IMR-90 (cell line): ENCODE data around the gene IL37. TPM values are rescaled to one million over a fixed set of nuclear protein-coding genes. Genes with fewer than 3 reads are reported as not detected.

Experiments
- ATAC-seq: fragments of 200-7000 bp; cut with Tn5 transposase; 2 replicates; pipeline ENCODE4 v1.9.1; 2020; ENCODE audit warnings: low read depth, mild to moderate bottlenecking, moderate library complexity
- BruUV-seq: library from RNA; stranded (reverse); fragments of 400-500 nt; replicated peaks from 2 replicates; lab custom pipeline; 2021; lab: Mats Ljungman, UMichigan
- CTCF ChIA-PET: fragments of 300-600 bp; formaldehyde crosslinking; extraction: SDS; loops from one replicate; lab custom pipeline; 2021; ENCODE audit warnings: antibody characterized with exemption; lab: Yijun Ruan, JAX
- POLR2A ChIA-PET: fragments of 300-600 bp; sonication (Branson Sonifier 250); formaldehyde crosslinking; loops from one replicate; lab custom pipeline; 2022; ENCODE audit warnings: antibody characterized with exemption; ENCODE audit not compliant: unreplicated experiment; lab: Charles Lee
- DNase-seq: peaks from one replicate; pipeline ENCODE4 v3.0.0; 2013
- H2AFZ ChIP-seq: replicated peaks from 2 replicates; pipeline ENCODE3; 2013; ENCODE audit warnings: low read length, mild to moderate bottlenecking; ENCODE audit not compliant: poor library complexity
- H2AK5ac ChIP-seq: 2 replicates; pipeline ENCODE4 v1.6.1; 2013; ENCODE audit warnings: low read depth, low read length, inconsistent platforms
- H2AK9ac ChIP-seq: replicated peaks from 2 replicates; pipeline ENCODE3; 2013; ENCODE audit warnings: mild to moderate bottlenecking, low read depth, low read length, moderate library complexity; ENCODE audit not compliant: poor library complexity
- H2BK120ac ChIP-seq: 2 replicates; pipeline ENCODE4 v1.6.1; 2013; ENCODE audit warnings: low read depth, low read length, inconsistent platforms
- H2BK15ac ChIP-seq: 3 replicates; pipeline ENCODE4 v1.6.1; 2013; ENCODE audit warnings: low read depth, low read length, inconsistent platforms
- H2BK20ac ChIP-seq: 2 replicates; pipeline ENCODE4 v1.6.1; 2013; ENCODE audit warnings: low read depth, mild to moderate bottlenecking, inconsistent platforms, low read length, moderate library complexity
- H2BK5ac ChIP-seq: 2 replicates; pipeline ENCODE4 v1.6.1; 2013; ENCODE audit warnings: mild to moderate bottlenecking, low read depth, low read length, inconsistent platforms; ENCODE audit not compliant: poor library complexity, severe bottlenecking
- H3K14ac ChIP-seq: replicated peaks from 2 replicates; pipeline ENCODE4 v1.6.1; 2013; ENCODE audit warnings: low read depth, low read length, inconsistent platforms
- H3K18ac ChIP-seq: 2 replicates; pipeline ENCODE4 v1.6.1; 2013; ENCODE audit warnings: low read depth, low read length, control low read depth
- H3K23ac ChIP-seq: 2 replicates; pipeline ENCODE4 v1.6.1; 2013; ENCODE audit warnings: low read depth, low read length, inconsistent platforms
- H3K27ac ChIP-seq: 2 replicates; pipeline ENCODE4 v1.5.1; 2013; ENCODE audit warnings: mild to moderate bottlenecking, control low read depth, low read length; ENCODE audit not compliant: insufficient read depth
- H3K27me3 ChIP-seq: 2 replicates; pipeline ENCODE4 v1.6.1; 2013; ENCODE audit warnings: low read length; ENCODE audit not compliant: control insufficient read depth, insufficient read depth
- H3K36me3 ChIP-seq: 2 replicates; pipeline ENCODE4 v1.6.1; 2013; ENCODE audit warnings: low read length, mixed read lengths; ENCODE audit not compliant: control insufficient read depth, insufficient read depth
- H3K4ac ChIP-seq: 2 replicates; pipeline ENCODE4 v1.6.1; 2013; ENCODE audit warnings: low read depth, low read length, inconsistent platforms
- H3K4me1 ChIP-seq: 2 replicates; pipeline ENCODE4 v1.6.1; 2013; ENCODE audit warnings: low read length, mixed read lengths; ENCODE audit not compliant: control insufficient read depth, insufficient read depth
- H3K4me2 ChIP-seq: 2 replicates; pipeline ENCODE4 v1.6.1; 2013; ENCODE audit warnings: low read depth, mild to moderate bottlenecking, control low read depth, low read length, moderate library complexity
- H3K4me3 ChIP-seq: 2 replicates; pipeline ENCODE4 v1.5.1; 2013; ENCODE audit warnings: low read depth, mild to moderate bottlenecking, control low read depth, low read length, moderate library complexity; ENCODE audit not compliant: insufficient read depth
- H3K56ac ChIP-seq: 2 replicates; pipeline ENCODE4 v1.6.1; 2013; ENCODE audit warnings: low read length, inconsistent platforms; ENCODE audit not compliant: insufficient read depth; ENCODE audit errors: extremely low read depth
- H3K79me1 ChIP-seq, 2 experiments: 2 replicates each; pipeline ENCODE4 v1.6.1; 2013; ENCODE audit warnings: low read length in 2 of 2, inconsistent platforms in 1 of 2, low read depth in 1 of 2
- H3K9ac ChIP-seq: 2 replicates; pipeline ENCODE4 v1.6.1; 2013; ENCODE audit warnings: low read depth, low read length, control low read depth
- H3K9me1 ChIP-seq: 2 replicates; pipeline ENCODE4 v1.6.1; 2013; ENCODE audit warnings: low read length, inconsistent platforms; ENCODE audit not compliant: insufficient read depth
- H3K9me3 ChIP-seq: 2 replicates; pipeline ENCODE4 v1.6.1; 2013; ENCODE audit warnings: low read length; ENCODE audit not compliant: control insufficient read depth, insufficient read depth
- H4K20me1 ChIP-seq: 2 replicates; pipeline ENCODE4 v1.6.1; 2013; ENCODE audit warnings: low read length, inconsistent platforms; ENCODE audit not compliant: insufficient read depth
- H4K5ac ChIP-seq: 2 replicates; pipeline ENCODE4 v1.6.1; 2013; ENCODE audit warnings: mild to moderate bottlenecking, low read depth, low read length, control low read depth
- H4K8ac ChIP-seq, 2 experiments: 2 replicates each; pipeline ENCODE4 v1.6.1; 2013; ENCODE audit warnings: low read depth in 2 of 2, low read length in 2 of 2, control low read depth in 1 of 2, inconsistent platforms in 1 of 2
- H4K91ac ChIP-seq: 2 replicates; pipeline ENCODE4 v1.6.1; 2013; ENCODE audit warnings: low read depth, low read length, inconsistent platforms; ENCODE audit not compliant: insufficient read depth
- BHLHE40 ChIP-seq: fragments of 150-350 bp; IDR thresholded peaks from 2 replicates; pipeline ENCODE4 v1.6.1; 2016; ENCODE audit warnings: mild to moderate bottlenecking, low read depth, low read length
- CEBPB ChIP-seq: IDR thresholded peaks from 2 replicates; pipeline ENCODE4 v1.6.1; 2012; ENCODE audit warnings: low read depth, low read length, improper control_type of control experiment
- CHD1 ChIP-seq: IDR thresholded peaks from 2 replicates; pipeline ENCODE4 v1.6.1; 2012; ENCODE audit warnings: low read depth, low read length, improper control_type of control experiment
- ELK1 ChIP-seq: fragments of 150-350 bp; IDR thresholded peaks from 2 replicates; pipeline ENCODE4 v1.6.1; 2016; ENCODE audit warnings: low read depth, mild to moderate bottlenecking, low read length, moderate library complexity, borderline replicate concordance
- FOS ChIP-seq: fragments of 150-350 bp; IDR thresholded peaks from 2 replicates; pipeline ENCODE4 v1.6.1; 2016; ENCODE audit warnings: low read depth, low read length
- MAFK ChIP-seq: IDR thresholded peaks from 2 replicates; pipeline ENCODE4 v1.6.1; 2012; ENCODE audit warnings: low read depth, low read length, improper control_type of control experiment
- MAZ ChIP-seq: IDR thresholded peaks from 2 replicates; pipeline ENCODE4 v1.6.1; 2012; ENCODE audit warnings: low read depth, mild to moderate bottlenecking, low read length, improper control_type of control experiment, moderate library complexity, borderline replicate concordance
- MXI1 ChIP-seq: IDR thresholded peaks from 2 replicates; pipeline ENCODE4 v1.6.1; 2012; ENCODE audit warnings: low read depth, mild to moderate bottlenecking, low read length, moderate library complexity, borderline replicate concordance
- NFE2L2 ChIP-seq: fragments of 150-350 bp; IDR thresholded peaks from 2 replicates; pipeline ENCODE4 v1.6.1; 2016; ENCODE audit warnings: low read depth, mild to moderate bottlenecking, low read length
- POLR2A ChIP-seq: IDR thresholded peaks from 2 replicates; pipeline ENCODE4 v1.6.1; 2012; ENCODE audit warnings: mild to moderate bottlenecking, low read depth, low read length
- RAD21 ChIP-seq: IDR thresholded peaks from 2 replicates; pipeline ENCODE4 v1.6.1; 2012; ENCODE audit warnings: low read length, improper control_type of control experiment
- RCOR1 ChIP-seq: IDR thresholded peaks from 2 replicates; pipeline ENCODE4 v1.6.1; 2012; ENCODE audit warnings: mild to moderate bottlenecking, low read length, improper control_type of control experiment; ENCODE audit not compliant: insufficient replicate concordance
- RFX5 ChIP-seq: IDR thresholded peaks from 2 replicates; pipeline ENCODE4 v1.8.0; 2012; ENCODE audit warnings: low read depth, mild to moderate bottlenecking, low read length, moderate library complexity
- SMC3 ChIP-seq: fragments of 150-350 bp; IDR thresholded peaks from 2 replicates; pipeline ENCODE4 v1.6.1; 2016; ENCODE audit warnings: low read depth, mild to moderate bottlenecking, antibody characterized with exemption, low read length, moderate library complexity
- USF2 ChIP-seq: fragments of 150-350 bp; IDR thresholded peaks from 2 replicates; pipeline ENCODE4 v1.6.1; 2017; ENCODE audit warnings: mild to moderate bottlenecking, antibody characterized with exemption, low read length, low read depth
- WGBS, 2 experiments: methylation state at CpG; one replicate each; pipeline versions ENCODE4 v1.1.5 to v1.1.7; 2013; ENCODE audit warnings: missing lambda C conversion rate in 2 of 2; ENCODE audit not compliant: insufficient read length in 1 of 2; ENCODE audit errors: extremely low coverage in 2 of 2; 5-methylcytosine and 5-hydroxymethylcytosine counted together
- dilution Hi-C: fragments of 300-500 bp; cut with HindIII; formaldehyde crosslinking; loops from one replicate; pipeline ENCODE4 v1.14.3; 2018; ENCODE audit warnings: low sequenced_read_pairs; ENCODE audit not compliant: unreplicated experiment
- in situ Hi-C: fragments of 300-500 bp; cut with MboI; formaldehyde crosslinking; loops from 3 replicates; pipeline ENCODE4 v1.14.3; 2019; ENCODE audit warnings: low sequenced_read_pairs, inconsistent platforms, mixed read lengths
- intact Hi-C: fragments of 100-400 bp; cut with micrococcal nuclease; formaldehyde crosslinking; loops from 2 replicates; pipeline ENCODE4 v1.10.0; 2022
- polyA plus RNA-seq, 3 experiments: library from polyadenylated mRNA; depleted of rRNA; stranded (reverse); fragments of >200 nt; gene quantifications; 2 replicates each; pipeline ENCODE4 v1.2.3, GENCODE V29; 2012; ENCODE audit warnings: low replicate concordance in 1 of 3
- total RNA-seq: library from RNA; depleted of rRNA; stranded (reverse); fragments of >200 nt; gene quantifications from 2 replicates; pipeline ENCODE4 v1.2.3, GENCODE V29; 2012
- TF ChIP-seq, protein P1 (sequence below): conservative IDR thresholded peaks from 2 replicates; pipeline ENCODE4 v1.5.1; 2012; ENCODE audit warnings: mild to moderate bottlenecking, low read depth, low read length, improper control_type of control experiment

Gene IL37
- total and polyA plus RNA-seq, 2 of the 4 experiments (the other 2 are of a cell fraction) = 0.15 TPM; not detected in 1

GRCh38 chr2:112919086-112919485 lies 8.1 kb downstream of the IL37 start:
- Histone ChIP-seq H3K36me3 (no peaks in the 10 kb centered on the region), H2BK120ac (no peak overlapping the region), H3K4ac (no peak overlapping the region), H2BK5ac (no peak overlapping the region), H2AK5ac (no peak overlapping the region), H3K4me2 (no peak overlapping the region), H2BK15ac (no peak overlapping the region), H2BK20ac (no peak overlapping the region), H3K4me1 (no peaks in the 10 kb centered on the region), H3K27me3 (peaks cover 14% of the 10 kb centered on the region), H4K91ac (no peak overlapping the region), H3K79me1 (no peaks in the 10 kb centered on the region), H2AK9ac (no peak overlapping the region), H3K23ac (no peak overlapping the region), H3K9me3 (peaks cover 5% of the 10 kb centered on the region; the same call in 1 of the 2 replicates), H4K8ac (no peak overlapping the region), H2AFZ (no peak overlapping the region), H3K27ac (no peak overlapping the region), H3K18ac (no peak overlapping the region), H3K4me3 (no peak overlapping the region), H3K56ac (no peak overlapping the region), H4K5ac (no peak overlapping the region), H4K20me1 (no peaks in the 10 kb centered on the region), H3K14ac (no peak overlapping the region), H3K9ac (no peak overlapping the region), H3K9me1 (no peaks in the 10 kb centered on the region; the same call in 1 of the 2 replicates)
- WGBS, 2 experiments = no CpG with 5 or more reads among the region's 1 CpG
- DNase-seq (no peak), ATAC-seq (no peak)
- ChIA-PET CTCF (no interaction called here), POLR2A (no interaction called here)
- dilution Hi-C loops = no loop called here
- TF ChIP-seq RAD21 (no peak), FOS (no peak), RFX5 (no peak), ELK1 (no peak), CHD1 (no peak), CEBPB (no peak), MAZ (no peak), MAFK (no peak), MXI1 (no peak), USF2 (no peak), SMC3 (no peak), POLR2A (no peak), RCOR1 (no peak), NFE2L2 (no peak), BHLHE40 (no peak)
- TF ChIP-seq, protein P1, sequence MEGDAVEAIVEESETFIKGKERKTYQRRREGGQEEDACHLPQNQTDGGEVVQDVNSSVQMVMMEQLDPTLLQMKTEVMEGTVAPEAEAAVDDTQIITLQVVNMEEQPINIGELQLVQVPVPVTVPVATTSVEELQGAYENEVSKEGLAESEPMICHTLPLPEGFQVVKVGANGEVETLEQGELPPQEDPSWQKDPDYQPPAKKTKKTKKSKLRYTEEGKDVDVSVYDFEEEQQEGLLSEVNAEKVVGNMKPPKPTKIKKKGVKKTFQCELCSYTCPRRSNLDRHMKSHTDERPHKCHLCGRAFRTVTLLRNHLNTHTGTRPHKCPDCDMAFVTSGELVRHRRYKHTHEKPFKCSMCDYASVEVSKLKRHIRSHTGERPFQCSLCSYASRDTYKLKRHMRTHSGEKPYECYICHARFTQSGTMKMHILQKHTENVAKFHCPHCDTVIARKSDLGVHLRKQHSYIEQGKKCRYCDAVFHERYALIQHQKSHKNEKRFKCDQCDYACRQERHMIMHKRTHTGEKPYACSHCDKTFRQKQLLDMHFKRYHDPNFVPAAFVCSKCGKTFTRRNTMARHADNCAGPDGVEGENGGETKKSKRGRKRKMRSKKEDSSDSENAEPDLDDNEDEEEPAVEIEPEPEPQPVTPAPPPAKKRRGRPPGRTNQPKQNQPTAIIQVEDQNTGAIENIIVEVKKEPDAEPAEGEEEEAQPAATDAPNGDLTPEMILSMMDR = no peak
- in situ Hi-C loops = no loop called here
- intact Hi-C loops = no loop called here
- BruUV-seq = no TSS peak
